Measurements from ENCODE around the gene MRPS9. TPM values are rescaled to one million over a fixed set of nuclear protein-coding genes. Genes with fewer than 3 reads are reported as not detected.

Gene MRPS9
- total and polyA plus RNA-seq, 3 donors from 2014 or later = 28.6 to 59.6 (median 30.5) TPM

- intact Hi-C loops (cut with DNase I; ENCODE audit: low total_unique reads) = no loop called here
- WGBS, 2 donors = 74 to 98% methylated on average over 2 of the region's 2 CpGs
- TF ChIP-seq POLR2A (IDR thresholded peaks at IDR 0.05) = no peak
- no peak for TF ChIP-seq CTCF (IDR thresholded peaks at IDR 0.05)
- H3K9me3 ChIP-seq = no peaks in the 10 kb centered on the region
- H3K4me1 ChIP-seq = no peaks in the 10 kb centered on the region
- H3K4me3 ChIP-seq = no peak overlapping the region
- H3K27me3 ChIP-seq = no peaks in the 10 kb centered on the region
- DNase-seq = no peak
- no peaks in the 10 kb centered on the region for H3K36me3 ChIP-seq (ENCODE audit: low read depth, missing control alignments)
- H3K27ac ChIP-seq = no peak overlapping the region
These were observed 17.7 kb downstream of the MRPS9 start for GRCh38 chr2:105055613-105056012.

GRCh38 chr2:105056245-105056644, 18.4 kb downstream of the MRPS9 start:
- DNase-seq = no peak
- H3K9me3 ChIP-seq = no peaks in the 10 kb centered on the region
- 80 to 90% methylated on average over 3 of the region's 3 CpGs for WGBS, 2 donors
- no peaks in the 10 kb centered on the region for H3K4me1 ChIP-seq
- H3K27ac ChIP-seq = no peak overlapping the region
- intact Hi-C loops (cut with DNase I; ENCODE audit: low total_unique reads) = no loop called here
- no peaks in the 10 kb centered on the region for H3K27me3 ChIP-seq
- no peaks in the 10 kb centered on the region for H3K36me3 ChIP-seq (ENCODE audit: low read depth, missing control alignments)
- H3K4me3 ChIP-seq = no peak overlapping the region
- TF ChIP-seq POLR2A (IDR thresholded peaks at IDR 0.05) = no peak
- TF ChIP-seq CTCF (IDR thresholded peaks at IDR 0.05) = no peak

DNA sequence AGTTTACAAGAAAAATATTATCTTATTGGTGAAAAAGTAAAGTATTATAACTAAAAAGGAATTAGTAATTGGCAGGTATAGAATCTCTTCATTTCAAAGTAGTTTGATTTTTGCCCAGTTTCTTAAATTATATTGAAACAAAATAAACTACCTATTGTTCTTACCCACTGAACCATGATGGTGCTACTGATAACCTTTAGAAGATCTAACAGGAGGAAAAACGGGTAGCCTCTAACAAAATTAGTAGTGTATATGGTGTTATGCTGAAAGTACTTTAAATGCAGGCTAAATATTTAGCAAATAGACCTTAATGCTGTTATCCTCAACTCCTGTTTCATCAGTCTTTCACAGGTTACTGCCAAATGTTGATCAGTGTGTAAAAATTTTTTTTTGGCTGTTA, 19.1 kb downstream of the MRPS9 start:
- H3K36me3 ChIP-seq (ENCODE audit: low read depth, missing control alignments) = no peaks in the 10 kb centered on the region
- intact Hi-C loops (cut with DNase I; ENCODE audit: low total_unique reads) = no loop called here
- H3K27ac ChIP-seq = no peak overlapping the region
- no peaks in the 10 kb centered on the region for H3K27me3 ChIP-seq
- WGBS, 2 donors = 64 to 86% methylated on average over 1 of the region's 1 CpG
- TF ChIP-seq CTCF (IDR thresholded peaks at IDR 0.05) (no peak), POLR2A (IDR thresholded peaks at IDR 0.05) (no peak)
- no peak overlapping the region for H3K4me3 ChIP-seq
- no peak for DNase-seq
- no peaks in the 10 kb centered on the region for H3K4me1 ChIP-seq
- H3K9me3 ChIP-seq = no peaks in the 10 kb centered on the region

DNA sequence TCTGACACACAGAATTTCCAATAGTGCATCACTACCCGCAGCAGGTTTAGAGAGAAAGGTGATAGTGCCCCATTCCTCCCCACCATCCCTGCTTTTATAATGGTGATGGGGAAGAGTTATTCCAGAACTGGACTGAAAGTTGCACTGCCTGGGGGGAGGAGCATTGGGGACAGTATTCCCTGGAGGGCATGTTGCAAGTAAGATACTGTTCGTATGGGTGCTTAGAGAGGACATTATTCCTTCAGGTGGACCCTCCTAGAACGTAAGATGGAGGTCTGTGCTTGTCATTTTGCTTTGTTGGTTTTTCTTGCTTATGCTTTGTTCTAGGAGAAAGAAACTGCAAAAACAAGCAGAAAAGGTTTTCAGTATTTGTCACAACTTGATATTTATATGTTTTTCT, 23.7 kb downstream of the MRPS9 start:
- no peak overlapping the region for H3K4me3 ChIP-seq
- no peaks in the 10 kb centered on the region for H3K27me3 ChIP-seq
- intact Hi-C loops (cut with DNase I; ENCODE audit: low total_unique reads) = no loop called here
- H3K36me3 ChIP-seq (ENCODE audit: low read depth, missing control alignments) = no peaks in the 10 kb centered on the region
- TF ChIP-seq POLR2A (IDR thresholded peaks at IDR 0.05) = no peak
- no peak for TF ChIP-seq CTCF (IDR thresholded peaks at IDR 0.05)
- WGBS, 2 donors = 85 to 93% methylated on average over 3 of the region's 3 CpGs
- no peak for DNase-seq
- H3K27ac ChIP-seq = no peak overlapping the region
- H3K4me1 ChIP-seq = no peaks in the 10 kb centered on the region
- H3K9me3 ChIP-seq = no peaks in the 10 kb centered on the region

DNA sequence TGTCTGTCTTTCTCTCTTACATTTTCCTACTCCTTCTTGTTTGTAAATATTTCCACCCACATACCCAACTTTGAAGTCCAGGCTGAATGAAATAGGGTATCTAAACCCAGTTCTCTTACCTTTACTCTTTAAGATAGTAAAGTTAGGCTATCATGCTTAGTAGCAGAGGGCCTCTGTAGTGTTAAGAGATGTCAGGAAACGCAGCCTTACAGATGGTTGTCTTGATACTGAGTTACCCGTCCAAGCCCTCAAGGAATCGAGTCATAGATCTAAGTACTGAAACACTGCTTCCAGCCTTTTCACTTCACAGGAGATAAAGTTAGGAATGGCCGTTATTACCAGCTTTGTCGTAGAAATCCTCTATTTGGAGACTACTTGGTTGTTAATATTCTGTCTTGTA, 24.3 kb downstream of the MRPS9 start:
- Histone ChIP-seq H3K36me3 (ENCODE audit: low read depth, missing control alignments) (no peaks in the 10 kb centered on the region), H3K9me3 (no peaks in the 10 kb centered on the region), H3K4me1 (no peaks in the 10 kb centered on the region), H3K27ac (no peak overlapping the region), H3K4me3 (no peak overlapping the region), H3K27me3 (no peaks in the 10 kb centered on the region)
- TF ChIP-seq POLR2A (IDR thresholded peaks at IDR 0.05) = no peak
- no peak for TF ChIP-seq CTCF (IDR thresholded peaks at IDR 0.05)
- no peak for DNase-seq
- WGBS, 2 donors = 93 to 94% methylated on average over 5 of the region's 5 CpGs
- intact Hi-C loops (cut with DNase I; ENCODE audit: low total_unique reads) = no loop called here

Data from testis (tissue), 3 donors.